Upper lobe of left lung (tissue), 4 donors: Measurements from ENCODE around the gene FRYL.

Source experiments
- POLR2AphosphoS5 ChIP-seq, 2 donors: sonication (generic); formaldehyde crosslinking; IDR thresholded peaks; one replicate each; pipeline ENCODE4 v1.5.1; 2017; ENCODE audit warnings: antibody characterized with exemption in 2 of 2
- TF ChIP-seq, protein P1 (sequence below), 6 experiments: fragments of 450-650 bp in 4 of 6; fragments of 200-600 bp in 2 of 6; sonication (generic) in 2 of 6; IDR thresholded peaks; one replicate each; pipeline ENCODE4 v1.5.1; 2016 to 2019; ENCODE audit warnings: antibody characterized with exemption in 6 of 6

DNA sequence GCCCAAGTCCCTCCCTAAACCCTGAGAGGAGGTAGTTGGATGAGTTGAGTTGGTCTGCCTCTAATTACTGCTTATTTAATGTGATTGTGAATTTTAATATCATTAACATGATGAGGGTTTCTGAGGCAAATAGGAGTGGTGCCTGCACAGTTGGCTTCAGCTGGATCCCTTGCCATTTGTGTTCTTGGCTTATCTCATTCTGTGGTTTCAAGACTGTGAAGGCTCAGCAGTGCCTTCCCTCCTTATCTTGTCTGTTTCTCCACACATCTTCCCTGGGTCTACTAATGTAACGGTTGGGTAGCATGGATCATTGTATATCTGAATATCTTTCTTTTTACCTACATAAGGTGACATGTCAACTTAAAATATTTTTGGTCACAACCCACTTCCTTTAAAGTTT, 298.5 kb downstream of the FRYL start:
- TF ChIP-seq, protein P1, sequence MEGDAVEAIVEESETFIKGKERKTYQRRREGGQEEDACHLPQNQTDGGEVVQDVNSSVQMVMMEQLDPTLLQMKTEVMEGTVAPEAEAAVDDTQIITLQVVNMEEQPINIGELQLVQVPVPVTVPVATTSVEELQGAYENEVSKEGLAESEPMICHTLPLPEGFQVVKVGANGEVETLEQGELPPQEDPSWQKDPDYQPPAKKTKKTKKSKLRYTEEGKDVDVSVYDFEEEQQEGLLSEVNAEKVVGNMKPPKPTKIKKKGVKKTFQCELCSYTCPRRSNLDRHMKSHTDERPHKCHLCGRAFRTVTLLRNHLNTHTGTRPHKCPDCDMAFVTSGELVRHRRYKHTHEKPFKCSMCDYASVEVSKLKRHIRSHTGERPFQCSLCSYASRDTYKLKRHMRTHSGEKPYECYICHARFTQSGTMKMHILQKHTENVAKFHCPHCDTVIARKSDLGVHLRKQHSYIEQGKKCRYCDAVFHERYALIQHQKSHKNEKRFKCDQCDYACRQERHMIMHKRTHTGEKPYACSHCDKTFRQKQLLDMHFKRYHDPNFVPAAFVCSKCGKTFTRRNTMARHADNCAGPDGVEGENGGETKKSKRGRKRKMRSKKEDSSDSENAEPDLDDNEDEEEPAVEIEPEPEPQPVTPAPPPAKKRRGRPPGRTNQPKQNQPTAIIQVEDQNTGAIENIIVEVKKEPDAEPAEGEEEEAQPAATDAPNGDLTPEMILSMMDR (IDR thresholded peaks at IDR 0.05): no peak
- TF ChIP-seq POLR2AphosphoS5 (IDR thresholded peaks at IDR 0.05): no peak
